H9 (cell line): ENCODE data around the gene ROBO1. TPM values are rescaled to one million over a fixed set of nuclear protein-coding genes. Genes with fewer than 3 reads are reported as not detected.

Source experiments
- DNase-seq: peaks from one replicate; pipeline ENCODE4 v3.0.0-alpha.2; 2017
- H2AFZ ChIP-seq: one replicate; pipeline ENCODE4 v1.6.1; 2013; ENCODE audit warnings: mild to moderate bottlenecking, low read length, control low read depth, moderate library complexity
- H2AK5ac ChIP-seq: 2 replicates; pipeline ENCODE4 v1.6.1; 2013; ENCODE audit warnings: low read length, control low read depth, mixed read lengths; ENCODE audit not compliant: insufficient read length
- H2BK120ac ChIP-seq: one replicate; pipeline ENCODE4 v1.6.1; 2013; ENCODE audit warnings: low read depth, mild to moderate bottlenecking, low read length, control low read depth, inconsistent platforms; ENCODE audit not compliant: poor library complexity, severe bottlenecking
- H2BK12ac ChIP-seq: 2 replicates; pipeline ENCODE4 v1.6.1; 2013; ENCODE audit warnings: low read length, control low read depth, mixed read lengths, low read depth; ENCODE audit not compliant: insufficient read length
- H2BK15ac ChIP-seq: 2 replicates; pipeline ENCODE4 v1.6.1; 2013; ENCODE audit warnings: low read depth, low read length, control low read depth
- H2BK20ac ChIP-seq: one replicate; pipeline ENCODE4 v1.6.1; 2013; ENCODE audit warnings: low read depth, mild to moderate bottlenecking, low read length, control low read depth, inconsistent platforms; ENCODE audit not compliant: poor library complexity, severe bottlenecking
- H2BK5ac ChIP-seq: 2 replicates; pipeline ENCODE4 v1.6.1; 2013; ENCODE audit warnings: low read length, control low read depth, mixed read lengths; ENCODE audit not compliant: insufficient read length
- H3K14ac ChIP-seq: 2 replicates; pipeline ENCODE4 v1.6.1; 2013; ENCODE audit warnings: low read length, control low read depth; ENCODE audit not compliant: insufficient read depth
- H3K18ac ChIP-seq: 2 replicates; pipeline ENCODE4 v1.6.1; 2013; ENCODE audit warnings: low read depth, mild to moderate bottlenecking, mixed read lengths, low read length, control low read depth; ENCODE audit not compliant: insufficient read length
- H3K23ac ChIP-seq: 2 replicates; pipeline ENCODE4 v1.6.1; 2013; ENCODE audit warnings: low read length, control low read depth, mixed read lengths, low read depth; ENCODE audit not compliant: insufficient read length
- H3K23me2 ChIP-seq: 2 replicates; pipeline ENCODE4 v1.6.1; 2013; ENCODE audit warnings: low read depth, mild to moderate bottlenecking, mixed read lengths, low read length, control low read depth; ENCODE audit not compliant: insufficient read length, poor library complexity, severe bottlenecking
- H3K27ac ChIP-seq: 2 replicates; pipeline ENCODE4 v1.5.1; 2013; ENCODE audit warnings: low read length, control low read depth, mixed read lengths, low read depth; ENCODE audit not compliant: insufficient read length
- H3K27me3 ChIP-seq: 2 replicates; pipeline ENCODE4 v1.6.1; 2013; ENCODE audit warnings: low read length, control low read depth, inconsistent platforms; ENCODE audit not compliant: insufficient read depth
- H3K4ac ChIP-seq: 2 replicates; pipeline ENCODE4 v1.6.1; 2013; ENCODE audit warnings: low read depth, mild to moderate bottlenecking, control low read depth, inconsistent platforms, low read length, moderate library complexity
- H3K4me1 ChIP-seq: 2 replicates; pipeline ENCODE4 v1.6.1; 2013; ENCODE audit warnings: low read length, control low read depth, inconsistent platforms; ENCODE audit not compliant: insufficient read depth
- H3K4me2 ChIP-seq: 2 replicates; pipeline ENCODE4 v1.6.1; 2013; ENCODE audit warnings: low read length, control low read depth, mixed read lengths; ENCODE audit not compliant: insufficient read length, insufficient read depth
- H3K56ac ChIP-seq: 2 replicates; pipeline ENCODE4 v1.6.1; 2013; ENCODE audit warnings: low read depth, mild to moderate bottlenecking, mixed read lengths, low read length, control low read depth; ENCODE audit not compliant: insufficient read length
- H3K79me1 ChIP-seq: 2 replicates; pipeline ENCODE4 v1.6.1; 2013; ENCODE audit warnings: low read depth, mild to moderate bottlenecking, moderate library complexity, low read length, control low read depth, inconsistent platforms; ENCODE audit not compliant: insufficient read depth, poor library complexity, severe bottlenecking
- H3K79me2 ChIP-seq: 2 replicates; pipeline ENCODE4 v1.6.1; 2013; ENCODE audit warnings: low read length, control low read depth, inconsistent platforms; ENCODE audit not compliant: insufficient read depth
- H3K9ac ChIP-seq: 2 replicates; pipeline ENCODE4 v1.6.1; 2013; ENCODE audit warnings: low read length, control low read depth, mixed read lengths; ENCODE audit not compliant: insufficient read length; ENCODE audit errors: extremely low read depth
- H3K9me3 ChIP-seq: one replicate; pipeline ENCODE4 v1.6.1; 2013; ENCODE audit warnings: low read depth, low read length, inconsistent platforms; ENCODE audit not compliant: control insufficient read depth
- H3T11ph ChIP-seq: one replicate; pipeline ENCODE4 v1.6.1; 2013; ENCODE audit warnings: mild to moderate bottlenecking, low read length, control low read depth, inconsistent platforms
- H4K20me1 ChIP-seq: one replicate; pipeline ENCODE4 v1.6.1; 2013; ENCODE audit not compliant: control insufficient read depth, insufficient read length, insufficient read depth
- H4K5ac ChIP-seq: 2 replicates; pipeline ENCODE4 v1.6.1; 2013; ENCODE audit warnings: low read depth, mild to moderate bottlenecking, mixed read lengths, low read length, control low read depth; ENCODE audit not compliant: insufficient read length
- H4K8ac ChIP-seq: replicated peaks from 2 replicates; pipeline ENCODE4 v1.6.1; 2013; ENCODE audit warnings: low read length, control low read depth, mixed read lengths, low read depth; ENCODE audit not compliant: insufficient read length
- H4K91ac ChIP-seq: 2 replicates; pipeline ENCODE4 v1.6.1; 2013; ENCODE audit warnings: low read depth, mild to moderate bottlenecking, moderate library complexity, mixed read lengths, low read length, control low read depth; ENCODE audit not compliant: insufficient read length
- H3K27ac Mint-ChIP-seq, 3 experiments: 2 replicates in 2 of 3; 3 replicates in 1 of 3; pipeline ENCODE4 v1.8.0; 2020 to 2021; ENCODE audit warnings: mixed read lengths in 3 of 3, mild to moderate bottlenecking in 1 of 3, moderate library complexity in 1 of 3
- H3K27me3 Mint-ChIP-seq: 2 replicates; pipeline ENCODE4 v1.8.0; 2021; ENCODE audit warnings: low read depth, mild to moderate bottlenecking, moderate library complexity, mixed read lengths
- H3K36me3 Mint-ChIP-seq, 3 experiments: 2 replicates in 2 of 3; 3 replicates in 1 of 3; pipeline ENCODE4 v1.8.0; 2020 to 2021; ENCODE audit warnings: low read depth in 3 of 3, mixed read lengths in 3 of 3; ENCODE audit not compliant: insufficient read depth in 1 of 3
- H3K4me1 Mint-ChIP-seq, 2 experiments: 2 replicates each; pipeline ENCODE4 v1.8.0; 2020; ENCODE audit warnings: mixed read lengths in 2 of 2
- H3K4me3 Mint-ChIP-seq, 2 experiments: 2 replicates in 1 of 2; 3 replicates in 1 of 2; pipeline ENCODE4 v1.8.0; 2020 to 2021; ENCODE audit warnings: mild to moderate bottlenecking in 2 of 2, mixed read lengths in 2 of 2, moderate library complexity in 1 of 2
- H3K9me3 Mint-ChIP-seq, 2 experiments: 2 replicates in 1 of 2; 3 replicates in 1 of 2; pipeline ENCODE4 v1.8.0; 2020; ENCODE audit warnings: mild to moderate bottlenecking in 2 of 2, mixed read lengths in 2 of 2, moderate library complexity in 1 of 2
- WGBS: extraction: QIAGEN DNeasy Blood & Tissue Kit; methylation state at CpG from one replicate; pipeline ENCODE4 v1.1.7; 2013; ENCODE audit warnings: missing lambda C conversion rate, low lambda C conversion rate, mixed read lengths; ENCODE audit not compliant: insufficient read length; ENCODE audit errors: extremely low coverage; 5-methylcytosine and 5-hydroxymethylcytosine counted together
- total RNA-seq: library from RNA; stranded (reverse); gene quantifications from 2 replicates; pipeline ENCODE4 v1.2.1, GENCODE V29; 2021
- TF ChIP-seq, protein P1 (sequence below): fragments of 200-600 bp; sonication (generic); conservative IDR thresholded peaks from 3 replicates; pipeline ENCODE4 v1.8.0; 2021; ENCODE audit warnings: antibody characterized with exemption, mild to moderate bottlenecking

ROBO1 gene
- total RNA-seq, 1 experiment from 2014 or later, result 62.7 TPM

DNA sequence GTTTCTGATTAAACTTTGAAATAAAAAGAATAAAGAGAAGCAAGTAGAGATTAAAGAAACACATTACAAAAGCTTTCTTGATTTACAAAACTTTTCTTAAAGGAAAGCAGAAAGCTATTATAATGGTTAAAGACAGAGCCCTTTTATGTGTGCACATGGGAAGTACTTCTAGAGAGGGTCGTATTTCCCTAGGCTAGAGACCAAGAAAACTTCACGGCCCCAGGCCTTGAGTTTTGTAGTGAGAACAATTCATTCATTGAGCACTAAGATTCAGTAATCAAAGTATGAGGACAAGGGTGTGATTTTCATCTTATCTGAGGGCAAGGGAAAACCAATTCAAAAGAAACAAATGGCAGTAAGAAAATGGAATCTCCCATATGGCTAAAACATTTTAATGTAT, 854.1 kb downstream of the ROBO1 start:
- Mint-ChIP-seq H3K4me3 (no peak overlapping the region), H3K27me3 (no peaks in the 10 kb centered on the region), H3K27ac (no peak overlapping the region), H3K36me3 (no peaks in the 10 kb centered on the region), H3K4me1 (peaks cover 6% of the 10 kb centered on the region in 2 experiments), H3K9me3 (no peaks in the 10 kb centered on the region)
- Histone ChIP-seq H3K79me1 (no peaks in the 10 kb centered on the region), H4K8ac (no peak overlapping the region), H3K4me1 (no peaks in the 10 kb centered on the region), H2BK20ac (no peak overlapping the region), H3K4ac (no peak overlapping the region), H3K23me2 (no peaks in the 10 kb centered on the region), H4K5ac (no peak overlapping the region), H4K20me1 (no peaks in the 10 kb centered on the region), H3K9ac (no peak overlapping the region), H2AK5ac (no peak overlapping the region), H3K9me3 (no peaks in the 10 kb centered on the region), H3K18ac (no peak overlapping the region), H4K91ac (no peak overlapping the region), H3K4me2 (no peak overlapping the region), H2BK120ac (no peak overlapping the region), H3K14ac (no peak overlapping the region), H2AFZ (no peak overlapping the region), H3K27ac (no peak overlapping the region), H3K23ac (no peak overlapping the region), H2BK15ac (no peak overlapping the region), H3K56ac (no peak overlapping the region), H2BK12ac (no peak overlapping the region), H3K27me3 (no peaks in the 10 kb centered on the region), H3K79me2 (0 out of 2 replicates have a peak, but pooled peaks cover 3% of the 10 kb centered on the region), H3T11ph (no peak overlapping the region), H2BK5ac (no peak overlapping the region)
- no CpG with 5 or more reads among the region's 2 CpGs for WGBS
- no peak for DNase-seq
- TF ChIP-seq, protein P1, sequence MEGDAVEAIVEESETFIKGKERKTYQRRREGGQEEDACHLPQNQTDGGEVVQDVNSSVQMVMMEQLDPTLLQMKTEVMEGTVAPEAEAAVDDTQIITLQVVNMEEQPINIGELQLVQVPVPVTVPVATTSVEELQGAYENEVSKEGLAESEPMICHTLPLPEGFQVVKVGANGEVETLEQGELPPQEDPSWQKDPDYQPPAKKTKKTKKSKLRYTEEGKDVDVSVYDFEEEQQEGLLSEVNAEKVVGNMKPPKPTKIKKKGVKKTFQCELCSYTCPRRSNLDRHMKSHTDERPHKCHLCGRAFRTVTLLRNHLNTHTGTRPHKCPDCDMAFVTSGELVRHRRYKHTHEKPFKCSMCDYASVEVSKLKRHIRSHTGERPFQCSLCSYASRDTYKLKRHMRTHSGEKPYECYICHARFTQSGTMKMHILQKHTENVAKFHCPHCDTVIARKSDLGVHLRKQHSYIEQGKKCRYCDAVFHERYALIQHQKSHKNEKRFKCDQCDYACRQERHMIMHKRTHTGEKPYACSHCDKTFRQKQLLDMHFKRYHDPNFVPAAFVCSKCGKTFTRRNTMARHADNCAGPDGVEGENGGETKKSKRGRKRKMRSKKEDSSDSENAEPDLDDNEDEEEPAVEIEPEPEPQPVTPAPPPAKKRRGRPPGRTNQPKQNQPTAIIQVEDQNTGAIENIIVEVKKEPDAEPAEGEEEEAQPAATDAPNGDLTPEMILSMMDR, result no peak
